SIG-M5 (cell line): ENCODE measurements around the gene CGN.

Experiments
- DNase-seq: peaks from one replicate; lab custom pipeline; 2025; lab: John Stamatoyannopoulos, UW

Gene CGN

DNA sequence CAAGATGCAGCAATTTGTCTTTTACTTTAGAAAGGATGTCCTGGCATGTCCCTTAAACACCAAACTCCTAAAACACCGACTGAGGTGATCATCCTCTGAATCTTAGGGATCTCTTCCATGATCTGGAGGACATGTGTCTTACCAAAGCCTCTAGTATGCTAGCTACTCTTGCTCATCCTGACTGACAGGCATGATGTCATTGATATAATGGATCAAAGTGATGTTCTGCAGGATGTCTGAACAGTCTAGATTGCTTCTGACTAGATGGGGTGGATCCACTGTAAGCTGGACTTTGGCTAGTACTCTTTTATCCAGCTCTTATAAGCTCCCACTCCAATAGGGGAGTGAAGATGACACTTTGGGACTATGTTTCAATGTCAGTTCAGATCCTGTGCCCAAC, 11.3 kb upstream of the CGN start:
- DNase-seq = no peak

DNA sequence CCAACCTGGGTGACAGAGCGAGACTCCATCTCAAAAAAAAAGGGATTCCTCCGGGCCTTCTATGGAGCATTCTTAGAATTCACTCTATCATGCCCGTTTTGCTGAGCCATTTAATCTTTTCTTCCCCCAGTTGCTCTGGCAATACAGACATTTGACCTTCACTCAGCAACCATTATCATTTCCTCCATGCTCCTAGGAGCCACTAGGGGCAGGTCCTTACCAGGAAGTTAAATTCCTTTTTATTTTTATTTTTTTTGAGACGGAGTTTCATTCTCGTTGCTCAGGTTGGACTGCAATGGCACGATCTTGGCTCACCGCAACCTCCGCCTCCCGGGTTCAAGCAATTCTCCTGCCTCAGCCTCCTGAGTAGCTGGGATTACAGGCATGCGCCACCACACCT, 9.7 kb upstream of the CGN start:
- DNase-seq = no peak

- no peak for DNase-seq
Measured at GRCh38 chr1:151502035-151502700, 9.0 kb upstream of the CGN start.

GRCh38 chr1:151502859-151503780, 8.1 kb upstream of the CGN start:
- DNase-seq = no peak

- DNase-seq = no peak
Measured at GRCh38 chr1:151504252-151504651, 6.9 kb upstream of the CGN start.

GRCh38 chr1:151504759-151505158, 6.4 kb upstream of the CGN start:
- DNase-seq = no peak

DNA sequence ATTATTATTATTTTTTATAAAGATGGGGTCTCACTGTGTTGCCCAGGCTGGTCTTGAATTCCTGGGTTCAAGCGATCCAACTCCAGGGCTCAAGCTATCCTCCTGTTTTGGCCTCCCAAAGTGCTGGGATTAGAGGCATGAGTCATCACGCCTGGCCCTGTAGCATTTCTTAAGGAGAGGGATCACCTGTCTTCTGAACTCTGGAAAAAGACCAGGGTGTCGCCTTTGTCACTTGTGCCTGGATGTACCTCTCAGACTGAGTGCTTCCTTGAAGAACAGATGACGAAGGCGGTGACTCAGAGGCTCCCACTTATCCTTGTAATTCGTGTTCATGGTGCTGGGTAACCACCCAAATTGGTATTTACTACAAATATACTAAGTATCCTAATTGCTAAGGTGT, 2.4 kb upstream of the CGN start:
- DNase-seq = no peak

- DNase-seq = no peak
Measured at GRCh38 chr1:151509350-151510019, 1.7 kb upstream of the CGN start.

GRCh38 chr1:151510020-151510405, 1.2 kb upstream of the CGN start:
- no peak for DNase-seq

DNA sequence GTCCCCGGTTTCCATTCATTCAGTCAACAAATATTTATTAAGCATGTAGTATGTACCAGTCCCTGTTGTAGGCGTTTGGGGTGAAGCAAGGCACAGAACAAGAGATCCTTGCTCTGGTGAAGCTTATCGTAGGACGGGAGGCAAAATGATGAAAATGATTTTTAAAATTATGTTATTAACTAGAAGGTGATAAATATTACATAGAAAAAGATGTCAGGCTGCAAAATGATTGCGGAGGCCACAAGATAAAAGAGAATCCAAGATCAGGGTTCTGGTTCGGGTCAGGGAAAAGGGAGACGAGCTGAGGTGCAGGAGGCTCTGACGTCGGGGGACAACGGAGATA, 602 bp upstream of the CGN start:
- no peak for DNase-seq

- DNase-seq = no peak
Measured at GRCh38 chr1:151511636-151512215, 539 bp downstream of the CGN start.

- no peak for DNase-seq
Measured at GRCh38 chr1:151512326-151512725, 1.1 kb downstream of the CGN start.

- no peak for DNase-seq
Measured at GRCh38 chr1:151512801-151513625, 1.8 kb downstream of the CGN start.

GRCh38 chr1:151513626-151514121, 2.5 kb downstream of the CGN start:
- DNase-seq = no peak

DNA sequence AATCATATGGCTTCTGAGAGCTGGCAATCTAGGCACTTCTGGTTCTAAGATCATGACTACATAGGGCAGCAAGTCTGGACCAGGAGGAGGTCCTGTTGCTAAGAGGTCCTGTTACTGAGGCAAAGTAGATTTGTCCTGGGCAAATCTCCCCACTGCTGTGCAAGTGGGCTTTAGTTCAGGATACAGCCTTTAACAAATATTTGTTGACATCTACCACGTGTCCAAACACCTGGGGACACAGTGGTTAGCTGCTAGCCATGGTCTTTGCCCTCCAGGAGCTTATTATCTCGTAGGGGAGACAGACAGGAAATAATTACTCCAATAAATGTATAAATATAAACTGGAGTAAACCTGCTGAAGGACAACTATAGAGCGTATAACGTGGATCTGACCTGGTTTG, 3.2 kb downstream of the CGN start:
- DNase-seq = no peak

GRCh38 chr1:151515265-151515664, 4.1 kb downstream of the CGN start:
- no peak for DNase-seq

DNA sequence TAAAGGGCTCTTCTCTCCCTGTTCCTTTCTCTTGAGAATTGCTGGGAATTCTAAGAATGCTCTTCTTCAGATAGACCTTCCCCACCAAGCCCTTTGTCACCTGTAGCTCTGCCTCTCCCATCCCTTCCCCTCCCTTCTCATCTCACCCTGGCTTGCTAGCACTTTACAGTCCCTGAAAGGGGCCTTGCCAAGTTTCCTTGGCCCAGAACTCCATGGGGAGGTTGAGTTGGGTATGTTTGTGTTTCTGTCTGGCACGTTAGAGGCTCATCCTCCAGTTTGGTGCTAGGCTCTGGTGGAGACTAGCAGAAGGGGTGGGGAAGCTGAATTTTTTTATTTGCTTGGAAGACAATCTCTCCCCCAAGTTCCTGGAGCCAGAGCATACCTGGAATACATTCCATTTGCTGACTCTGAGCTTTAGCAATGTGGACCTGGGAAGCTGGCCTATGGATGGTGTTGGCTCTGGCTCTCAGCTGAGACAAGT, 4.9 kb downstream of the CGN start:
- no peak for DNase-seq

GRCh38 chr1:151518431-151518830, 7.2 kb downstream of the CGN start:
- DNase-seq = no peak

DNA sequence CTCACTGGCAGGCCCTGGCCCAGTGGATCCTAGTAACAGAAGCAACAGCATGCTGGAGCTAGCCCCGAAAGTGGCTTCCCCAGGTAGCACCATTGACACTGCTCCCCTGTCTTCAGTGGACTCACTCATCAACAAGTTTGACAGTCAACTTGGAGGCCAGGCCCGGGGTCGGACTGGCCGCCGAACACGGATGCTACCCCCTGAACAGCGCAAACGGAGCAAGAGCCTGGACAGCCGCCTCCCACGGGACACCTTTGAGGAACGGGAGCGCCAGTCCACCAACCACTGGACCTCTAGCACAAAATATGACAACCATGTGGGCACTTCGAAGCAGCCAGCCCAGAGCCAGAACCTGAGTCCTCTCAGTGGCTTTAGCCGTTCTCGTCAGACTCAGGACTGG, 7.7 kb downstream of the CGN start:
- DNase-seq = no peak

DNA sequence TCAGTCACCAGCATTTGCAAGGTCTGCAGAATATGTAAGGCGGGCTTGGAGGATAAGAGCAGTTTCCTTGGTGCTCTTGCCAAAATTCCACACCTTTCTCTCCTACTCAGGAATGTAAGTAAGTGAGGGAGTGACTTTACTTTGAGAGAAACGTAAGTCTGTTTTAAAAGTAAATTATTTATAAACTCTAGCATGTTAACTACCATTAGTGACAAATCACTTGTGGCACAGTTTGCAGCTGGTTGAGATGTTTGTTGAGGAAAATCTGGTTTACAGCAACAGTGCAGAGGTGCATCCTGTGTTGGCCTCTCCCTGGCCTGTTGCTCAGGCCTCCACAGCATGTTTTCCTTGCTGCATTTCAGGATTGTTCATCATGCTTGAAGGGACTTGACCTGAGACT, 8.5 kb downstream of the CGN start:
- DNase-seq = no peak

GRCh38 chr1:151520359-151520758, 9.2 kb downstream of the CGN start:
- no peak for DNase-seq
